Right kidney (tissue), 1 donor: ENCODE results near the gene ERC2.
A peak's percentile ranks its signal among the peaks of the same experiment; 100 is the strongest.

ENCODE experiments used
- DNase-seq: peaks from one replicate; pipeline ENCODE4 v3.0.0-alpha.2; 2016

The ERC2 gene

GRCh38 chr3:55484801-55485791 lies 983.2 kb downstream of the ERC2 start:
- DNase-seq, result peak; percentile 84

- DNase-seq, result peak; percentile 47
Measured at GRCh38 chr3:55484191-55484689, 984.0 kb downstream of the ERC2 start.

- DNase-seq, result peak; percentile 48
Measured at GRCh38 chr3:55483196-55484095, 984.8 kb downstream of the ERC2 start.

GRCh38 chr3:55482496-55483195 lies 985.6 kb downstream of the ERC2 start:
- peak; percentile 75 for DNase-seq

- peak; percentile 58 for DNase-seq
Measured at GRCh38 chr3:55481744-55482495, 986.3 kb downstream of the ERC2 start.

DNA sequence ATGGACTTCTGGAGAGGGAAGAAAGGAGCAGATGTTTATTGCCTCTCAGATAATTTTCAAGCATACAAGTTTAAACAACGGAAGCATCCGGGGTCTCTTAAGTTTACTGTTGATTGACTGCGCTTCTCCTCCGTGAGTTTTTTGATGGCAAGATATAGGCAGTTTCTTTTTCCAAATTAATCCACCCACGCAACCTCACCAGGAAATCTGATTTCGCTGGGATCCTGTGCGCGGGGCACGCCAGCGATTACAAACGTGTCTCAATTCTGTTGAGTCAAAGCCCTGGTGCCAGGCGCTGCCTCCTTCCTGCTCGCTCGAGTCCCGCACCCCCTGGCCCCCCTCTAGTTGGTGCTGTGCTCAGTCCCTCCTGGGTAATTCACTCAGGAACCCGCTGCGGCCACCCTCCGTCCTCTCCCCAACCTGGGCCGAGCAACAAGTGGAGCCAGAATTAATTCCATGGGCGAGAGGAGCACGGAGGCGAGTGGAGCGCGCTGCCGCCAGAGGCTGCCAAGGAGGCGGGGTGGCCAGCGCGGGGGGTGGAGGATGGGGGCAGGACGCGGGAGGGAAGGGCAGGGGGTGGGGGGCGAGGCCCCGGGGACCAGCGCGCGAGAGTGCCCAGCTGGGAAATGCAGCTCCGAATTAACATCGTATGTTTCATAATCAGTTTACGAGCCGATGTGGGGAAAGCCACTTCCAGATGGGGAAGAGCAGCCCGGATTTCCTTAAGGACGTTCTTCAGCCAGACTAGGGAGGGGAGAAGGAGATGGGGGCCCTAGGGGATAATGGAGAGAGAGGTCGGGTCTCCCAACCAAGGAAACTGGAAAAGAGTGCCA lies 987.1 kb downstream of the ERC2 start:
- DNase-seq, result peak; percentile 67

DNA sequence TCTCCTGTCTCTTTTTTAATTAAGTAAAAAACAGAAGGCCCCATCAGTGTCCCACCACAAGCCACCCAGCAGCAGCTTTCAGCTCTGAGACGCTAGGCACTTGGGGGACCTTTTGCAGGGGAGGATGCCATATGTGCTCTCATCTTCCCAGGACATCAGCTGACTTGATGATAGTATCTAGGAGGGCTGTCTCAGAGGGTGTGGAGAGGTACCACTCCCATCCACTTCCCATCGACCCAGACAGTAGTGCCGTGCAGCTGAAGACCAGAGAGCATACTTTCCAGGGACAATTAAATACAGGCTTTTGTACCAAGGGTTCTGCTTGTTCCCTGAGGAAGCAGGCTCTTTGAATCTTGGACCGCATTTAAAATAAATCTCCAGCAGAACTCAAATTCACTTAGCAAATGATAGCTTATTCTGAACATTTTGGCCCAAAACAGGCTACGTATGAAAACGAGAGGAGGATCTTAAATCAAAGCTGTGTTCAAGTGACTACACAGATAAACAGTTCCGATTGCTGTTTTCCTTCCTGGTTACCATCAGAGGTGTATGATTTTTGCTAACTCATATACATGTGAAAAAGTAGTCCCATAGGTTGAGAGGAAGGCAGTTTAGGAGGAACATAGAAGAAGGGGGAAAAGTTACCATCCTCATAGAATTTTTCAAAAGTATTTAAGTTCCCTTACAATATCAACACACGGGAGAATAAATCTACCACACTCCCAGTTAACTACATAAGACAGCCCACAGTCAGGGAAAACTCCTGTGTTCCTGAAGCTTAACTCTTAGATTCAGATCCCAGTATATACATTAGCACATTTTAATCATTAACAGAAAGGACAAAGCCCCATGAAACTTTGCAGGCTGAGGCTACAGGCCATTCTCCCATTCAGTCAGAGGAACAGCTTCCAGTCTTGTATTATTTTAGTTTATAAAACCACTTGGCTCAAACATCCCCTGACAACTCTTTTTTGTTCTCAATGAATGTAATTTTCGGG lies 990.7 kb downstream of the ERC2 start:
- no peak for DNase-seq

DNA sequence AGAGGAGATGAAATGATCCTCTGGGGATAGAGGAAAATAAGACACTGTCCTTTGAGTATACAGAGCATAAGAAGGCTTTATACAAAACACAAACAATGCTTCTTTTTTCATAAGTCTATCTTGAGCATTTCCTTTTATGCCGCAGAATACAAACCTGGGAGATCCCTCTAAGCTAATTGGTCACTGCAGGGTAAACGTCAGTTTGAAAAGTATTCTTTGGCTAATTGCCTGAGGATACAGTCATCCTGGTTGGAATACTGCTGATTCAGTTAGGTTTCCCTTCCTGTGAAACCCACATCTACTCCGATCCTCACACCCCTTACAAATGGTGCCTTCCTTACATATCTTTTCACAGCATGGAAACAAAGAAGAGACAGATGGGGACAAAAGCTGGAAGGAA lies 991.8 kb downstream of the ERC2 start:
- no peak for DNase-seq

GRCh38 chr3:55474213-55474632 lies 994.0 kb downstream of the ERC2 start:
- no peak for DNase-seq

DNA sequence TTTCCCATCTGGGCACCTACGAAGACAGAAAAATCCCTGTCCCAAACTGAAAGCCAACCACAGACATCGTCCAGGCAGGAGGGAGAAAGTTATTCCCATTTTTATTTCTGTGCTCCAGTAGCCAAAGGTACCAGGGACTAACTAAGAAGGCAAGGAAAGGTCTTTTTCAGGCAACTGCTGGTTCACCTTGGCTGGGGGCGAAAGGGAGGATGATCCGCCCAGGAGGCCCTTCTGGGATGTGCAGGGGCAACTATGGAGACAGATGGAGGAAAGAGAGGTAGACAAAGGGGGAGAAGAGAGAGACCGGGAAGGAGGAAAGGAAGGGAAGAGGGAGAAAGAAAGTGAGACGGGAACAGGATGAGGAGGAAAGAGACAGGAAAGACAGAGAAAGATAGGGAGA lies 994.5 kb downstream of the ERC2 start:
- no peak for DNase-seq

GRCh38 chr3:55471522-55472280 lies 996.6 kb downstream of the ERC2 start:
- DNase-seq, result no peak

DNA sequence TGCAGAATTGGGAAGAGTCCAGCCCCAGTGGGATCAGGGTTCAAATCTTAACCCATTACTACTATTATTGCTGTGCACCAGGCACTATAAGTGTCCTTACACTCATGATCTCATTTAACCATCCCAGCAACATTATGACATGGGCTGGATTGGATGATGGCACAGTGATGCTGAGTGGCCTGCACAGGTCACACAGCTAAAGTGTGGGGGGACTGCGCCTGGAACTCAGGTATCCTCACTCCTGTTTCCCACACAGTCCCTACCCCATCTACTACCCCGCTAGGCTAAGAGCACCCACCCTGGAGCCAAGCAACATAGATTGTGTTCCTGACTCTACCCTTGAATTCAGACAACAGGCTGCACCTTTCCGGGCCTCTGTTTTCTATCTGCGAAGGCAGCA lies 997.2 kb downstream of the ERC2 start:
- no peak for DNase-seq

- no peak for DNase-seq
Measured at GRCh38 chr3:55469957-55470526, 998.2 kb downstream of the ERC2 start.

DNA sequence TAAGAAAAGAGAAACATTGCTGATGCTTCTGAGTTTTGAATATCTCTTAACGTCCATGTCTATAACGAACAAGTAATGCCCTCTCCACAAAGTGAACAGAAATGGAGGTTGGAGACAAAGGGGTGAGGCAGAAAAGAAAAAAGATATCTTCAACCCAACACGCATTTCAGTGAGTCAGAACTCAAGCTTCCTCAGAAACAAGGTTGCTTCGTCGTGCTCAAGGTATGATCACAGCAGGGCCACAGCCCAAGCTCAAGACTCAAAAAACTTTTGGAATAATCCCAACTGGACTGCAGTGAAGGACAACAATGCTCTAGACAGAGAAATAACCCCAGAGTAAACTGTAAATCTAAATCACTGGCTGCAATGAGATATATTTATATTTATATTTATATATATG lies 1000.0 kb downstream of the ERC2 start:
- no peak for DNase-seq

DNA sequence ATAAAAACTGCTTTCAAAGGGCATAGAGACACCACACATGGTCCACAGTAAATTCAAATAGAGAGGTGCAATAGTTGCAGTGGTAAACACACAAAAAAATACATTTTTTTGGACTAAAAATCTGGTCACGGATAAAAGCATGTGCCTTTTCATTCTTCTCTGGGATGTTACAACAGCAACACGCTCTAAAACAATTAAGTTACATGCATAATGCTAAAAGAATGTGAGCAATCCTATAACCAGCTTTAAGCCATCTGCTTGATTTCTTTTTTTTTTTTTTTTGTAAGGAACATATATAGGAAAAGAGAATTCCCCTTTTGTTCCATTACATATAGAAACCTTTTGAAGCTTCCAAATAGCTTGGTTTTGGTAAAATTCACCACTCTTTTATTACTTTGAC lies 1001.2 kb downstream of the ERC2 start:
- DNase-seq, result no peak

- DNase-seq, result no peak
Measured at GRCh38 chr3:55466526-55466925, 1001.7 kb downstream of the ERC2 start.

- DNase-seq, result no peak
Measured at GRCh38 chr3:55461896-55462295, 1006.4 kb downstream of the ERC2 start.

DNA sequence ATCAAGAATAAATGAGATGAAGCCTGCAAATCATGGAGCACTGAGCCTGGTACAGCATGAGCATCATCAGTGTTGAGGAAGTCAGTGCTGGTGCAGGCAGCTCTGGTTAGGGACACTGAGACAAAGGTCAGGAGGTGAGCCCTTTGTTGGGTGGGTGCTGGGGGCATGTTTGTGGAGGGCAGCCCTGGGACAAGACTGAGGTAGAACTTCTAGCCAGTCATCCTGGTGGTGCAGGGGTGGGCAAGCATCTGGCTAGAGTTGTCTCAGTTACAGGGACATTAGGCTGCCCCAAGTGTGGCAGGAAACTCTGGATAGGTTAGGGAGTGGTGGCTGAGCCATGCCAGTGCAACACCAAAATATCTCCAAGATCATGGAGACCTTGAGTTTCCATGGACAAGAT lies 1008.4 kb downstream of the ERC2 start:
- DNase-seq, result no peak
